ENCODE data around the gene NCBP3.
"Not testable (repeated sequence)": the region's sequence is repeated elsewhere in the genome, so short reads cannot be mapped to it uniquely, and the experiment has no call there.

The NCBP3 gene

GRCh38 chr17:3847165-3847670 lies 1.2 kb upstream of the NCBP3 start:
- TF ChIP-seq CTCF (IDR thresholded peaks at IDR 0.05; ENCODE audit: extremely low read depth, missing control alignments): no peak
- DNase-seq (ENCODE audit: low spot score): no peak

- no peak for TF ChIP-seq CTCF (IDR thresholded peaks at IDR 0.05; ENCODE audit: extremely low read depth, missing control alignments)
- DNase-seq (ENCODE audit: low spot score): no peak
Measured at GRCh38 chr17:3846437-3847164, 555 bp upstream of the NCBP3 start.

- no peak for TF ChIP-seq CTCF (IDR thresholded peaks at IDR 0.05; ENCODE audit: extremely low read depth, missing control alignments)
- peak; percentile 66 for DNase-seq (ENCODE audit: low spot score)
Measured at GRCh38 chr17:3845291-3845620, 790 bp downstream of the NCBP3 start.

GRCh38 chr17:3844556-3844955 lies 1.5 kb downstream of the NCBP3 start:
- not testable (repeated sequence) for DNase-seq (ENCODE audit: low spot score)

- peak; percentile 73 for TF ChIP-seq CTCF (IDR thresholded peaks at IDR 0.05; ENCODE audit: extremely low read depth, missing control alignments)
- peak; percentile 67 for DNase-seq (ENCODE audit: low spot score)
Measured at GRCh38 chr17:3843935-3844516, 2.0 kb downstream of the NCBP3 start.

GRCh38 chr17:3838206-3838605 lies 7.8 kb downstream of the NCBP3 start:
- TF ChIP-seq CTCF (IDR thresholded peaks at IDR 0.05; ENCODE audit: extremely low read depth, missing control alignments): no peak
- no peak for DNase-seq (ENCODE audit: low spot score)

- TF ChIP-seq CTCF (IDR thresholded peaks at IDR 0.05; ENCODE audit: extremely low read depth, missing control alignments): no peak
- no peak for DNase-seq (ENCODE audit: low spot score)
Measured at GRCh38 chr17:3836551-3836950, 9.5 kb downstream of the NCBP3 start.
